C4-2B (cell line): ENCODE data around the gene USP35.
A peak's percentile ranks its signal among the peaks of the same experiment; 100 is the strongest.

ENCODE experiments used
- H3K27ac ChIP-seq: fragments of 450-650 bp; 2 replicates; pipeline ENCODE4 v1.5.1; 2017
- CTCF ChIP-seq: fragments of 450-650 bp; conservative IDR thresholded peaks from 2 replicates; pipeline ENCODE4 v1.5.1; 2017; ENCODE audit warnings: mild to moderate bottlenecking
- ZFX ChIP-seq: fragments of 450-650 bp; IDR thresholded peaks from 2 replicates; pipeline ENCODE4 v1.6.1; 2017

USP35 gene

GRCh38 chr11:78257654-78258053 lies 68.9 kb downstream of the USP35 start:
- TF ChIP-seq CTCF (no peak), ZFX (no peak)
- no peak overlapping the region for H3K27ac ChIP-seq

DNA sequence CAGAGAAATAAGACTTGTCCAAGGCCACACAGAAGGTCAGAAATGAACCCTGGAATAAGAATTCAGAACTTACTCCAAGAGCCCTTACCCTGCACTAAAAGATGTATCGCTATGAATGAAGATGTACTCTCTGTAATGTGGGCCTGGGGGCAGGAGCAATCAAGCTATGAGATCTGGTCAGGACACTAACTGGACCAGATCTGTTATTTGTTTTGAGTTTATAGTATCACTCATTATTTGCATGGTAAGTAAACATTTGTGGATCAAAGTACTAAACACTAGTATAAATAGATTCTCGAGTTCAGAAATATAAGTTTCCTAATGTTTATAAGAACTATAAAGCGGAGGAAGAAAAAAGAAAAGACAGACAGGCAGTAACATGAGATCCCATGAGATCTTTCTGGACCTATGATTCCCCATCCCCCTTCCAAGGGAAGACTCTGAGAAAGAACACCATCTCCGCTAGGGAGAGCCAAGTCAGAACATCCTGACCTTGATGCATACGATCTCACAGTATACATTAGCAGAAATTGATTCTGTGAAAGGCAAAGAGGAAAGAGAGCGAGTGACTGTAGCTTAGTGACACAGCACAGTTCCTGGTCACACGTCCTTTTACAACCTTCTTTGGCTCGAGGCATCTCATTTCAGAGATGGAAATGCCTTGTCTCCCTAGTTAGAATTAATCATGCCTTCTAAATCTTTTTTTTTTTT lies 71.2 kb downstream of the USP35 start:
- peak overlapping the region; percentile 51 for H3K27ac ChIP-seq
- TF ChIP-seq ZFX (no peak), CTCF (peak; percentile 9; the same call in 1 of the 2 replicates)

- TF ChIP-seq ZFX: no peak
- no peak for TF ChIP-seq CTCF
- H3K27ac ChIP-seq: peak overlapping the region; percentile 51
These were observed 72.6 kb downstream of the USP35 start for GRCh38 chr11:78261367-78261766.

DNA sequence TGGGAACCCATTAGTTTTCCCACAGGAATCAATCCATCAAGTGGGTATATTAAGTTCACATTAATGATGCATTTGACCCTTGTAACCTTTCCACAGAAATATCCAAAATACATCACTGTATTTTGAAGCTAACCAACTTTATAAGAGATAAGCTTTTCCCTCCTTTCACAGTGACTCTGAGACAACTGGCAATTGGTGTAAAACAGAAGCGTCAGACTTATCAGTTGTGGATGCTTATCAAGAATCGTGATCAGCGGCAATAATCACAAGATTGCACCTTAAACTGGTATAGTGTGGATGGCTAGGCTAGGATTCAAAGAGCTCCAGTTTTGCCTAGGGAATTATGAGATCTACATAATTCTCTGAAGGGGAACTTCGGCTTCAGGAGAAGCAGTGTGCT lies 73.1 kb downstream of the USP35 start:
- TF ChIP-seq CTCF (no peak), ZFX (no peak)
- H3K27ac ChIP-seq: no peak overlapping the region

GRCh38 chr11:78262238-78262637 lies 73.5 kb downstream of the USP35 start:
- no peak overlapping the region for H3K27ac ChIP-seq
- TF ChIP-seq ZFX (no peak), CTCF (no peak)

DNA sequence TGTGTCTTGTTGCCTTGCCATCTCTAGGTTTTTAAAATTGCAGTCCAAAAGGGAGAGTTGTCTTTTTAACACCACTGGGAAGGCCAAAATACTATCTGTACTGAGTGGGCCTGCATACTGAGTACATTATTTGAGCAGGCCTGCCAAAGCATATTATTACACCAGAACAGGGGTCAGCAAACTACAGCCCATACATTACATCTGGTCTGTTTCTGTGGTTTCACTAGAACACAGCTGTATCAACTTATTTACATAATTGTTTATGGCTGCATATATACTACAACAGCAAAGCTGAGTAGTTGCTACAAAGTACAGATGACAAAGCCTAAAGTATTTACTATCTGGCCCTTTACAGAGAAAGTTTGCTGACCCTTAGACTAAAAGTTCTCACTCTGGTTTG lies 74.0 kb downstream of the USP35 start:
- TF ChIP-seq ZFX: no peak
- no peak for TF ChIP-seq CTCF
- no peak overlapping the region for H3K27ac ChIP-seq
